Thoracic aorta (tissue), 2 donors: ENCODE measurements around the gene SLC9A4. TPM values are rescaled to one million over a fixed set of nuclear protein-coding genes. Genes with fewer than 3 reads are reported as not detected.

ENCODE experiments used
- ATAC-seq: fragments of 150-250 bp; one replicate; pipeline ENCODE4 v1.8.0; 2017; ENCODE audit warnings: low read depth; ENCODE audit not compliant: insufficient number of reproducible peaks, low FRiP score
- DNase-seq: peaks from one replicate; pipeline ENCODE4 v3.0.0-alpha.2; 2020; ENCODE audit warnings: low spot score
- H3K27ac ChIP-seq, 2 donors: fragments of 200-600 bp; sonication (generic); 1 replicate in 1 of 2; 2 replicates in 1 of 2; pipeline ENCODE4 v1.5.1; 2016; ENCODE audit warnings: mild to moderate bottlenecking in 2 of 2, moderate library complexity in 2 of 2
- H3K27me3 ChIP-seq: fragments of 200-600 bp; sonication (generic); replicated peaks from 2 replicates; pipeline ENCODE4 v1.6.0; 2016; ENCODE audit warnings: mild to moderate bottlenecking; ENCODE audit not compliant: insufficient read depth
- H3K36me3 ChIP-seq: fragments of 200-600 bp; sonication (generic); one replicate; pipeline ENCODE4 v1.5.1; 2016
- H3K4me1 ChIP-seq, 2 donors: fragments of 200-600 bp; sonication (generic); 1 replicate in 1 of 2; 2 replicates in 1 of 2; pipeline versions ENCODE4 v1.5.1 to v1.6.0; 2016; ENCODE audit warnings: low read depth in 2 of 2, mild to moderate bottlenecking in 1 of 2; ENCODE audit not compliant: control insufficient read depth in 1 of 2
- H3K4me3 ChIP-seq: fragments of 200-600 bp; sonication (generic); 2 replicates; pipeline ENCODE4 v1.5.1; 2016; ENCODE audit warnings: mild to moderate bottlenecking
- H3K9me3 ChIP-seq: fragments of 200-600 bp; sonication (generic); 2 replicates; pipeline ENCODE4 v1.5.1; 2016
- CTCF ChIP-seq: fragments of 200-600 bp; sonication (generic); IDR thresholded peaks from one replicate; pipeline ENCODE4 v1.5.1; 2019; ENCODE audit warnings: antibody characterized with exemption
- total RNA-seq, 2 donors: library from RNA; depleted of rRNA; stranded (reverse); fragments of >200 nt; gene quantifications; one replicate each; pipeline versions ENCODE4 v1.1.0 to v1.2.3, GENCODE V29; 2016

Gene SLC9A4
- total RNA-seq, 2 donors from 2014 or later, result 1.4 TPM; not detected in 1

DNA sequence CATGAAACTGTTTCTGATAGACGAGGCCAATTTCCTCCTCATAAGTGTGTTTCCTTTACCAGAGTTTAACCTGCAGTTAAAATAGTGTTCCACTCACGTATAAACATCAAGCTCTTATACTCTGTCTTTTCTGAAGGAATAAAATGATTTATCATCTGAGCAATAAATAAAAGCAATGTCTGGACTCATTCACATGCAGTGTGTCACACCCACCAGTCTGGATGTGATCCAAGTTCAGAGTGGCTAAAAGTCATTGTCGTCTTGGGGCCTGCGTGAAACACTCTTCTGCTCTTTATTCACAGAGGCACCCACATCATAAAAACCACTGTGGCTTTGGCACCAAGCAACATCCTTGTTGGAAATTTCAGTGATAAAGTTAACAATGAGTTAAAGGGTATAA, 19.5 kb upstream of the SLC9A4 start:
- no peaks in the 10 kb centered on the region for H3K4me1 ChIP-seq
- H3K27me3 ChIP-seq, result no peaks in the 10 kb centered on the region
- no peak for TF ChIP-seq CTCF
- H3K4me3 ChIP-seq, result no peak overlapping the region
- ATAC-seq (no peak), DNase-seq (no peak)
- no peak overlapping the region for H3K27ac ChIP-seq
- no peaks in the 10 kb centered on the region for H3K9me3 ChIP-seq
- H3K36me3 ChIP-seq, result no peaks in the 10 kb centered on the region

GRCh38 chr2:102455061-102455670, 17.9 kb upstream of the SLC9A4 start:
- H3K9me3 ChIP-seq, result no peaks in the 10 kb centered on the region
- DNase-seq, result no peak
- no peak for TF ChIP-seq CTCF
- no peaks in the 10 kb centered on the region for H3K4me1 ChIP-seq
- H3K4me3 ChIP-seq, result no peak overlapping the region
- no peak for ATAC-seq
- no peaks in the 10 kb centered on the region for H3K27me3 ChIP-seq
- no peaks in the 10 kb centered on the region for H3K36me3 ChIP-seq
- H3K27ac ChIP-seq, result no peak overlapping the region

DNA sequence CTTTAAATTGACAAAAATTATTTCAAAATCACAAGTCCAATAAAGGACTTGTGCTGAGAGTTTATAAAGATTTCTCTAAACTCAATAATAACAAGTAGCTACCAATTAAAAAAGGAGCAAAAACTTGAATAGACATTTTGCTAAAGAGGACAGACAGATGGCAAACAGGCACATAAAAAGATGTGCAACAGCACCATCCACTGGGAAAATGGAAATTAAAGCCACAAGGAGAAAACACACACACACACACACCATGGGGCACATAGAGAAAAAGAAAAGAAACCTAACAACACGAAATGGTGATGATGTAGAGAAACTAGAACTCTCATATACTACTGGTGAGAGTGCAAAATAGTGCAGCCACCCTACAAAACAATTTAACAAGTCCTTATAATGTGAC, 12.6 kb upstream of the SLC9A4 start:
- DNase-seq (no peak), ATAC-seq (no peak)
- no peaks in the 10 kb centered on the region for H3K27me3 ChIP-seq
- no peaks in the 10 kb centered on the region for H3K4me1 ChIP-seq
- H3K9me3 ChIP-seq, result no peaks in the 10 kb centered on the region
- H3K4me3 ChIP-seq, result no peak overlapping the region
- no peaks in the 10 kb centered on the region for H3K36me3 ChIP-seq
- H3K27ac ChIP-seq, result no peak overlapping the region
- TF ChIP-seq CTCF, result no peak

GRCh38 chr2:102461188-102461587, 11.8 kb upstream of the SLC9A4 start:
- DNase-seq (no peak), ATAC-seq (no peak)
- H3K9me3 ChIP-seq, result no peaks in the 10 kb centered on the region
- H3K27ac ChIP-seq, result no peak overlapping the region
- no peak for TF ChIP-seq CTCF
- no peak overlapping the region for H3K4me3 ChIP-seq
- H3K4me1 ChIP-seq, result no peaks in the 10 kb centered on the region
- H3K27me3 ChIP-seq, result no peaks in the 10 kb centered on the region
- no peaks in the 10 kb centered on the region for H3K36me3 ChIP-seq

DNA sequence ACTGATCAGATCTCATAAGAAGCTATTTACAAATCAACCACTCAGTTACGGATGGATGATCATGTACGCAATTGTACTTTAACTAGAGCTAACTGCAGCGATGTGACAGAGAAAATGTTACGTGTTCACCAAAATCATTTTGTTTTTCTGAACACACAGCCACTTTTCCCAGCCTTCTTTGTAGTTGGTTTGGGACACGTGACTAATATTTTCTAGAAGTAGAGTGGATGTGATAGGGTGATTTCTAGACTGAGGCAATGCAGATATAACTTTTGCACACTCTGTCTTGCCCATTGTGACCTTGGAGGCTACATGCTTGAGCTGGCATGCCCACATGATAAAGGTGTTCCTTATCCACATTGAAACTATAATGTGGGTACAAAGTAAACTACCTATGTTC, 9.9 kb upstream of the SLC9A4 start:
- no peaks in the 10 kb centered on the region for H3K27me3 ChIP-seq

More for the DNA sequence above, 9.9 kb upstream of the SLC9A4 start:
- no peak for TF ChIP-seq CTCF
- Histone ChIP-seq H3K4me3 (no peak overlapping the region), H3K9me3 (no peaks in the 10 kb centered on the region), H3K27ac (no peak overlapping the region), H3K4me1 (no peaks in the 10 kb centered on the region), H3K36me3 (no peaks in the 10 kb centered on the region)
- ATAC-seq (no peak), DNase-seq (no peak)
